GM21526 (cell line): ENCODE measurements around the gene GRK1.

ENCODE experiments used
- ATAC-seq: cut with Tn5 transposase; IDR thresholded peaks from one replicate; pipeline ENCODE4 v1.9.1; 2021; ENCODE audit warnings: moderate library complexity; ENCODE audit not compliant: unreplicated experiment, low FRiP score

Gene GRK1

DNA sequence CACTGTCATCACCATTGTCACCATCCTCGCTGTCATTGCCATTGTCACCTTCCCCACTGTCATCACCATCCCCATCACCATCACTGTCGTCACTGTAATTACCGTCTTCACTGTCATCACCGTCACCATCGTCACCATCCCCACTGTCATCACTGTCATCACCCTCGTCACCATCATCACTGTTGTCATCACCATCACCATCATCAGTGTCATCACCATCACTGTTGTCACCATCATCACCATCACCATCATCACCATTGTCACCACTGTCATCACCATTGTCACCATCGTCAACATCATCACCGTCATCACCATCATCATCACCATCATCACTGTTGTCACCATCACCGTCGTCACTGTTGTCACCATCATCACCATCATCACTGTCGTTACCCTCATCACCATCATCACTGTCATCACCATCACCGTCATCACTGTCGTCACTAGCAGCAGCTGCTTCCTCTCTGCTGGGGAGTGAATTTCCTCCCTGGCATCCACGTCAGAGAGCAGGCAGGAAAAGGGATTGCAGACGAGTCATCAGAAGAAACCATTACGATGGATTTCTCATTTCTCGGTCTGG, 119.3 kb downstream of the GRK1 start:
- ATAC-seq: no peak
